Left ventricle myocardium inferior (tissue), 1 donor: Measurements from ENCODE around the gene RPL22L1. TPM values are rescaled to one million over a fixed set of nuclear protein-coding genes. Genes with fewer than 3 reads are reported as not detected.

ENCODE experiments used
- DNase-seq: peaks from one replicate; pipeline ENCODE4 v3.0.0-alpha.2; 2020
- H3K27ac ChIP-seq: fragments of 200-600 bp; replicated peaks from 2 replicates; pipeline ENCODE4 v1.8.0; 2021
- H3K27me3 ChIP-seq: fragments of 200-600 bp; 2 replicates; pipeline ENCODE4 v1.8.0; 2021; ENCODE audit warnings: low read depth
- H3K36me3 ChIP-seq: fragments of 200-600 bp; 2 replicates; pipeline ENCODE4 v1.8.0; 2021
- H3K4me1 ChIP-seq: fragments of 200-600 bp; 2 replicates; pipeline ENCODE4 v1.8.0; 2021
- H3K4me3 ChIP-seq: fragments of 200-600 bp; 2 replicates; pipeline ENCODE4 v1.8.0; 2021; ENCODE audit warnings: mild to moderate bottlenecking, moderate library complexity
- H3K9me3 ChIP-seq: fragments of 200-600 bp; replicated peaks from 2 replicates; pipeline ENCODE4 v1.8.0; 2021
- intact Hi-C: fragments of 100-400 bp; cut with micrococcal nuclease; formaldehyde crosslinking; loops from one replicate; pipeline ENCODE4 v1.11.0; 2022
- total RNA-seq: library from RNA; stranded (reverse); fragmentation: NEBNext Ultra II Directional; extraction: Animal tissue kit (Norgen Biotek cat#: 25700); gene quantifications from one replicate; pipeline ENCODE4 v1.2.1, GENCODE V29; 2021
- TF ChIP-seq, protein P1 (sequence below): fragments of 200-600 bp; IDR thresholded peaks from 2 replicates; pipeline ENCODE4 v1.8.0; 2021; ENCODE audit warnings: antibody characterized with exemption, mild to moderate bottlenecking, borderline replicate concordance
- donor health status: DM: no; HTN: yes; CAD: no; lungs with severe emphysema.

Gene RPL22L1
- total RNA-seq, 1 donor from 2014 or later: 12.4 TPM

DNA sequence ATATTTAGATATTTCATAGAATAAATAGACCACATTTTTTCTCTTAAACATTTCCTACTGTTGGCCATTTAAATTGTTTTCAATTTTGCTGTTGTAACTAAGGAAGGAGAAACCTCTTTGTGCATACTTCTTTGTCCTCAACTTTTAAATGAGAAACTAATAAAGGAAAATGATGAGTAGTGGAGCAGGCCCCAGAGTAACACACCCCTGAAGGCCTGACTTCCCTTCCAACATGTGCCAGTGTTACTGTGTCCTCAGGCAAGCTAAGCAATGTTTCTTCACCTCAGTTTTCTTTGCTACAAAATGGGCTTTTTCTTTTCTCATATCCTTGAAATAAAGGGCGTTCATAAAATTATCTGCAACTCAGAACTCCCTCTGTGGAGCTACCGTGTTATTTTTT lies 53.7 kb downstream of the RPL22L1 start:
- intact Hi-C loops: no loop called here
- no peak overlapping the region for H3K27ac ChIP-seq
- TF ChIP-seq, protein P1, sequence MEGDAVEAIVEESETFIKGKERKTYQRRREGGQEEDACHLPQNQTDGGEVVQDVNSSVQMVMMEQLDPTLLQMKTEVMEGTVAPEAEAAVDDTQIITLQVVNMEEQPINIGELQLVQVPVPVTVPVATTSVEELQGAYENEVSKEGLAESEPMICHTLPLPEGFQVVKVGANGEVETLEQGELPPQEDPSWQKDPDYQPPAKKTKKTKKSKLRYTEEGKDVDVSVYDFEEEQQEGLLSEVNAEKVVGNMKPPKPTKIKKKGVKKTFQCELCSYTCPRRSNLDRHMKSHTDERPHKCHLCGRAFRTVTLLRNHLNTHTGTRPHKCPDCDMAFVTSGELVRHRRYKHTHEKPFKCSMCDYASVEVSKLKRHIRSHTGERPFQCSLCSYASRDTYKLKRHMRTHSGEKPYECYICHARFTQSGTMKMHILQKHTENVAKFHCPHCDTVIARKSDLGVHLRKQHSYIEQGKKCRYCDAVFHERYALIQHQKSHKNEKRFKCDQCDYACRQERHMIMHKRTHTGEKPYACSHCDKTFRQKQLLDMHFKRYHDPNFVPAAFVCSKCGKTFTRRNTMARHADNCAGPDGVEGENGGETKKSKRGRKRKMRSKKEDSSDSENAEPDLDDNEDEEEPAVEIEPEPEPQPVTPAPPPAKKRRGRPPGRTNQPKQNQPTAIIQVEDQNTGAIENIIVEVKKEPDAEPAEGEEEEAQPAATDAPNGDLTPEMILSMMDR: no peak
- no peaks in the 10 kb centered on the region for H3K36me3 ChIP-seq
- DNase-seq: no peak
- no peaks in the 10 kb centered on the region for H3K4me1 ChIP-seq
- H3K9me3 ChIP-seq: no peaks in the 10 kb centered on the region
- no peaks in the 10 kb centered on the region for H3K27me3 ChIP-seq
- H3K4me3 ChIP-seq: no peak overlapping the region

DNA sequence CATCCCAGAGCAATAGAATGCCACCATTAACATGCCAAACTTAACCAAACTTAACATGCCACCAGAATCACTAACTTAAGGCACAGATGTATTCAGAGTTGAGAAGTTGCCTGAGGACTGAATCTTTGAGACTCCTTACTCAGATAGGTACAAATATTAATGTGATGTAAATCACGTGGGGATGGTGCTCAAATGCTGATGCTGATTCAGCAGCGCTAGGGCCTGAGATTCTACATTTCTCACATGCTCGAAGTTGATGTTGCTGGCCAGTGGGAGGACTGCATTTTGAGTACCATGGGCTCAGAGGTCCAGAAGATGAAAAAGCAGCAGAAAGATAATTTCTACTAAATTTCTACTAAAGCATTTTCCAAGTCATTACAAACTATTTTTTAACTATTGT lies 54.1 kb downstream of the RPL22L1 start:
- Histone ChIP-seq H3K9me3 (no peaks in the 10 kb centered on the region), H3K27ac (no peak overlapping the region), H3K27me3 (no peaks in the 10 kb centered on the region), H3K4me3 (no peak overlapping the region), H3K36me3 (no peaks in the 10 kb centered on the region), H3K4me1 (no peaks in the 10 kb centered on the region)
- intact Hi-C loops: no loop called here
- TF ChIP-seq, protein P1: no peak
- DNase-seq: no peak

DNA sequence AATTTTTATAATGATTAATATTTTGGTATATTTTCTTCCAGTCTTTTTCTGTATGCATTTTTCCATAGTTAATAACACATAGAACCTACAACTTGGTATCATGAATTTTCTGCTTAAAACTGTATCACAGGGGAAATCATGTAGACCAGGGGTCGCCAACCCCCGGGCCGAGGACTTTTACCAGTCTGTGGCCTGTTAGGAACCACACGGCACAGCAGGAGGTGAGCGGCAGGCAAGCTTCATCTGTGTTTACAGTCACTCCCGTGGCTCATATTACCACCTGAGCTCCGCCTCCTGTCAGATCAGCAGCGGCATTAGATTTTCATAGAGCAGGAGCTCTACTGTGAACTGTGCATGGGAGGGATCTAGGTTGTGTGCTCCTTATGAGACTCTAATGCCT lies 54.7 kb downstream of the RPL22L1 start:
- Histone ChIP-seq H3K27ac (no peak overlapping the region), H3K27me3 (no peaks in the 10 kb centered on the region), H3K36me3 (no peaks in the 10 kb centered on the region), H3K9me3 (no peaks in the 10 kb centered on the region), H3K4me3 (no peak overlapping the region), H3K4me1 (no peaks in the 10 kb centered on the region)
- intact Hi-C loops: no loop called here
- no peak for DNase-seq
- TF ChIP-seq, protein P1: no peak

Other genes starting within 250 kb of the RPL22L1 start
- gene EIF5A2, start 38.4 kb upstream of the RPL22L1 start, total RNA-seq: 10.2 TPM
- gene SLC2A2, start 156.5 kb upstream of the RPL22L1 start, total RNA-seq: not detected